Ramos (cell line): ENCODE results near the gene PIGQ.

Experiments
- in situ Hi-C: fragments of 300-500 bp; cut with MboI; formaldehyde crosslinking; loops from one replicate; pipeline ENCODE4 v1.14.3; 2022; ENCODE audit warnings: low sequenced_read_pairs; ENCODE audit not compliant: unreplicated experiment

PIGQ gene

GRCh38 chr16:554297-554621 lies 15.5 kb upstream of the PIGQ start:
- in situ Hi-C loops: no loop called here

- in situ Hi-C loops: no loop called here
Measured at GRCh38 chr16:554640-555365, 15.0 kb upstream of the PIGQ start.

- in situ Hi-C loops: no loop called here
Measured at GRCh38 chr16:555528-556473, 14.0 kb upstream of the PIGQ start.

- in situ Hi-C loops: no loop called here
Measured at GRCh38 chr16:556474-557173, 13.1 kb upstream of the PIGQ start.

- in situ Hi-C loops: no loop called here
Measured at GRCh38 chr16:557463-558297, 12.1 kb upstream of the PIGQ start.

GRCh38 chr16:558298-559020 lies 11.3 kb upstream of the PIGQ start:
- in situ Hi-C loops: no loop called here

- in situ Hi-C loops: no loop called here
Measured at GRCh38 chr16:559021-559380, 10.8 kb upstream of the PIGQ start.

- in situ Hi-C loops: no loop called here
Measured at GRCh38 chr16:559411-560203, 10.2 kb upstream of the PIGQ start.

GRCh38 chr16:560204-560700 lies 9.5 kb upstream of the PIGQ start, which contains the start of gene PRR35:
TSS of gene PRR35 (plus strand) at chr16:560394. CDS start at chr16:563295, 2,901 bp downstream.
- in situ Hi-C loops: no loop called here

GRCh38 chr16:560701-561412 lies 8.9 kb upstream of the PIGQ start:
- in situ Hi-C loops: no loop called here

- in situ Hi-C loops: no loop called here
Measured at GRCh38 chr16:561413-561794, 8.4 kb upstream of the PIGQ start.

GRCh38 chr16:561957-562938 lies 7.5 kb upstream of the PIGQ start:
- in situ Hi-C loops: no loop called here

- in situ Hi-C loops: no loop called here
Measured at GRCh38 chr16:563072-563644, 6.6 kb upstream of the PIGQ start.

- in situ Hi-C loops: no loop called here
Measured at GRCh38 chr16:564690-565418, 4.9 kb upstream of the PIGQ start.

- in situ Hi-C loops: no loop called here
Measured at GRCh38 chr16:565419-566330, 4.1 kb upstream of the PIGQ start.
